Kidney (tissue), 14 donors: ENCODE measurements around the gene CNDP1. TPM values are rescaled to one million over a fixed set of nuclear protein-coding genes. Genes with fewer than 3 reads are reported as not detected.

Source experiments
- DNase-seq, 5 donors: peaks; one replicate each; pipeline ENCODE4 v3.0.0-alpha.2; 2013 to 2020
- FAIRE-seq: peaks from 2 replicates; lab custom pipeline; 2012; peaks lifted over from hg19 to GRCh38; lab: Jason Lieb, UNC
- H3K27ac ChIP-seq, 2 donors: one replicate each; pipeline ENCODE4 v1.7.0; 2013; ENCODE audit warnings: low read depth in 2 of 2, low read length in 2 of 2, inconsistent platforms in 1 of 2
- H3K27me3 ChIP-seq: one replicate; pipeline ENCODE4 v1.7.1; 2013; ENCODE audit warnings: low read length, inconsistent platforms; ENCODE audit not compliant: control insufficient read depth, insufficient read depth
- H3K36me3 ChIP-seq, 3 donors: one replicate each; pipeline versions ENCODE4 v1.7.0 to v1.7.1; 2013; ENCODE audit warnings: low read length in 3 of 3, control low read depth in 1 of 3, inconsistent platforms in 1 of 3; ENCODE audit not compliant: insufficient read depth in 3 of 3, control insufficient read depth in 2 of 3
- H3K4me1 ChIP-seq, 3 donors: one replicate each; pipeline versions ENCODE4 v1.7.0 to v1.7.1; 2013; ENCODE audit warnings: low read length in 3 of 3, inconsistent platforms in 1 of 3, low read depth in 1 of 3; ENCODE audit not compliant: control insufficient read depth in 2 of 3, insufficient read depth in 2 of 3
- H3K4me3 ChIP-seq, 3 donors: one replicate each; pipeline versions ENCODE4 v1.7.0 to v1.8.1; 2013; ENCODE audit warnings: low read length in 3 of 3, control low read depth in 1 of 3, inconsistent platforms in 1 of 3
- H3K9ac ChIP-seq, 3 donors: one replicate each; pipeline versions ENCODE4 v1.7.0 to v1.7.1; 2013; ENCODE audit warnings: low read length in 3 of 3, control low read depth in 1 of 3, inconsistent platforms in 1 of 3
- H3K9me3 ChIP-seq, 3 donors: one replicate each; pipeline versions ENCODE4 v1.7.0 to v1.7.1; 2013; ENCODE audit warnings: low read length in 3 of 3, control low read depth in 1 of 3, inconsistent platforms in 1 of 3; ENCODE audit not compliant: control insufficient read depth in 2 of 3, insufficient read depth in 1 of 3
- intact Hi-C: fragments of 100-400 bp; cut with DNase I; formaldehyde crosslinking; loops from one replicate; pipeline ENCODE4 v1.11.1; 2022
- polyA plus RNA-seq: library from polyadenylated mRNA; stranded (reverse); fragments of 350-450 nt; fragmentation: Illumina TruSeq; extraction: RNeasy Lipid Tissue Mini Kit (QIAGEN cat#74804); gene quantifications from one replicate; pipeline ENCODE4 v1.2.3, GENCODE V29; 2014; ENCODE audit warnings: low read depth, low replicate concordance; ENCODE audit not compliant: insufficient read depth
- total RNA-seq: library from RNA; stranded (reverse); fragmentation: NEBNext Ultra II Directional; extraction: Animal tissue kit (Norgen Biotek cat#: 25700); gene quantifications from one replicate; pipeline ENCODE4 v1.2.1, GENCODE V29; 2021
- TF ChIP-seq, protein P1 (sequence below): IDR thresholded peaks from 3 replicates; pipeline ENCODE4 v1.5.1; 2012; ENCODE audit warnings: mild to moderate bottlenecking, moderate library complexity, borderline replicate concordance; ENCODE audit not compliant: insufficient read depth; ENCODE audit errors: extremely low read depth
- donor health status: control.
- donor health status: control.
- donor health status: control.
- donor health status: control.
- donor health status: control.
- donor health status: DM: yes; HTN: yes; CAD: no.
- donor health status: Normal renal cell carcinoma (clear cell type).

The CNDP1 gene
- total and polyA plus RNA-seq, 2 donors from 2014 or later = 1.4 to 2.9 TPM

DNA sequence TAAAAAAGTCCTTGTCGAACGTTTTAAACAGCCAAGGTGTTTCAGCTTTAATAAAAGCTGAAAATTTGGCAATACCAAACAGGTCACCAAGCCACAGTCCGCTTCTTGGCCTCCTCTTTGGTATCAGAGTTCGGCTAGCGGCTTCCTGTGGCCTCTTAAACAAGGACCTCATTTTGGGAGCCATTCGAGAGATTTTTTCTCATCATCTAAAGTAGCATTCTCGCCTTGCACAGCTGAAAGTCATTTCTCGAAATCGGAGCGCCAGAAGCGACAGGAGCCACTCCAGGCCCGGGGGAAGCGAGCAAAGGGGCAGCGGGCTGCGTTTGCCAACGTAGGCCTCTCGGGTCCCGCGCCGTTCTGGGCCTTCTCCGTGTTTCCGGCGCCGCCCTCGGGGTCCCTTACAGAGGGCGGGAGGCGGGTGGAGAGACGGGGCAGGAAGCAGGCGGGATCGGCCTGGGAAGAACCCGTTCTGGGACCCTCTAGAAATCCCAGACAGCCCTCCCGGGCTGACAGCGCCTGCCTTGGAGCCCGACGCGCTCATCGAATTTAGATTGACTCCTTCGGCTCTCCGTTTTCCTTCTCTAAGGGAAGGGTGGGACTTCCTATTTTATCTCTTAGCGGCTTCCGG lies 62.8 kb downstream of the CNDP1 start:
- H3K27me3 ChIP-seq = no peaks in the 10 kb centered on the region
- intact Hi-C loops = no loop called here
- no peak for FAIRE-seq
- peak overlapping the region; percentile 83 to 95 (median 95) for H3K4me3 ChIP-seq
- H3K27ac ChIP-seq = peak overlapping the region; percentile 95 to 99
- H3K4me1 ChIP-seq = peaks cover 3 to 9% (median 9%) of the 10 kb centered on the region in 3 donors
- no peaks in the 10 kb centered on the region for H3K9me3 ChIP-seq
- peak overlapping the region; percentile 88 to 98 (median 93) for H3K9ac ChIP-seq
- H3K36me3 ChIP-seq = no peaks in the 10 kb centered on the region
- TF ChIP-seq, protein P1, sequence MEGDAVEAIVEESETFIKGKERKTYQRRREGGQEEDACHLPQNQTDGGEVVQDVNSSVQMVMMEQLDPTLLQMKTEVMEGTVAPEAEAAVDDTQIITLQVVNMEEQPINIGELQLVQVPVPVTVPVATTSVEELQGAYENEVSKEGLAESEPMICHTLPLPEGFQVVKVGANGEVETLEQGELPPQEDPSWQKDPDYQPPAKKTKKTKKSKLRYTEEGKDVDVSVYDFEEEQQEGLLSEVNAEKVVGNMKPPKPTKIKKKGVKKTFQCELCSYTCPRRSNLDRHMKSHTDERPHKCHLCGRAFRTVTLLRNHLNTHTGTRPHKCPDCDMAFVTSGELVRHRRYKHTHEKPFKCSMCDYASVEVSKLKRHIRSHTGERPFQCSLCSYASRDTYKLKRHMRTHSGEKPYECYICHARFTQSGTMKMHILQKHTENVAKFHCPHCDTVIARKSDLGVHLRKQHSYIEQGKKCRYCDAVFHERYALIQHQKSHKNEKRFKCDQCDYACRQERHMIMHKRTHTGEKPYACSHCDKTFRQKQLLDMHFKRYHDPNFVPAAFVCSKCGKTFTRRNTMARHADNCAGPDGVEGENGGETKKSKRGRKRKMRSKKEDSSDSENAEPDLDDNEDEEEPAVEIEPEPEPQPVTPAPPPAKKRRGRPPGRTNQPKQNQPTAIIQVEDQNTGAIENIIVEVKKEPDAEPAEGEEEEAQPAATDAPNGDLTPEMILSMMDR = no peak
- DNase-seq = peak in 4 of 5 donors; percentile 77 to 88 (median 84)

DNA sequence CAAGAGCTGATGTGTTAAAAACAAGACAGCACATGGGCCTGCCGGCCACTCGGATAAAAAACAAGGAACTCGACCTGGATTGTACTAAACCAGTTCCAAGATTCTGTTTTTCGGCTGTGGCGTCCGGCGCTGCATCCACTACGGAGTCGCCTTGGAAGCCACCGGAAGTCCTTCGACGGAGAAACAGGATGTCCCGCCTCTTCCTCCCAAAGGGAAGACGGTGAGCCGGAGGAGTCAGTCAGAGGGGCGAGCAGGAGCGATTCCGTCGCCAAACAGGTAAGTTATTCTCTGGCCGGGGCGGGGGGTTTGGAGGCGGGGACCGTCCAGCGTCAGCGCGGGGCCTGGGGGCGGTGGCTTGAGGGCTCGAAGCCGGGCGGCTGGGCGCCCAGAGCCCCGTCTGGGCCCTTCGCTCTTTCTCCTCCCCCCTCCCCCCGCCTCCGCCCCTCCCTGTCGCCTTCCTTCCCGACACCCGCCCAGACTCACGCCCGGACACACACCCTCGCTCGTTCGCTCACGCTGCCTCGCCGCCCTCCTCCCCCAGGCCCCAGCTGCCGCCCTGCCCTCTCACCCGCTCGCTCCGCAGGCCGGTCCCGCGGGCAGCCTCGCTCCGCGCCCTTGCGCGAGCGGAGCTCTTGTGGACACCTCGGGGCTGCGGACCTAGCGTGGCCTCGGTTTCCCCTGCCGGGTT lies 63.5 kb downstream of the CNDP1 start, which contains the start of gene ZNF407:
TSS of gene ZNF407 (plus strand) at position 209 of the 688 bp plus-strand sequence. CDS start 33,150 bp downstream, outside the sequence.
- Histone ChIP-seq H3K27ac (peak within 1 kb of the TSS; percentile 95 to 99), H3K4me3 (peak within 1 kb of the TSS; percentile 83 to 95 (median 95)), H3K36me3 (no peaks in the 10 kb centered on the region), H3K9ac (peak within 1 kb of the TSS; percentile 88 to 98 (median 93)), H3K27me3 (no peaks in the 10 kb centered on the region), H3K4me1 (peaks cover 3 to 9% (median 9%) of the 10 kb centered on the region in 3 donors), H3K9me3 (no peaks in the 10 kb centered on the region)
- DNase-seq (peak; percentile 95 to 98 (median 96)), FAIRE-seq (no peak)
- intact Hi-C loops = no loop called here
- TF ChIP-seq, protein P1 = no peak

DNA sequence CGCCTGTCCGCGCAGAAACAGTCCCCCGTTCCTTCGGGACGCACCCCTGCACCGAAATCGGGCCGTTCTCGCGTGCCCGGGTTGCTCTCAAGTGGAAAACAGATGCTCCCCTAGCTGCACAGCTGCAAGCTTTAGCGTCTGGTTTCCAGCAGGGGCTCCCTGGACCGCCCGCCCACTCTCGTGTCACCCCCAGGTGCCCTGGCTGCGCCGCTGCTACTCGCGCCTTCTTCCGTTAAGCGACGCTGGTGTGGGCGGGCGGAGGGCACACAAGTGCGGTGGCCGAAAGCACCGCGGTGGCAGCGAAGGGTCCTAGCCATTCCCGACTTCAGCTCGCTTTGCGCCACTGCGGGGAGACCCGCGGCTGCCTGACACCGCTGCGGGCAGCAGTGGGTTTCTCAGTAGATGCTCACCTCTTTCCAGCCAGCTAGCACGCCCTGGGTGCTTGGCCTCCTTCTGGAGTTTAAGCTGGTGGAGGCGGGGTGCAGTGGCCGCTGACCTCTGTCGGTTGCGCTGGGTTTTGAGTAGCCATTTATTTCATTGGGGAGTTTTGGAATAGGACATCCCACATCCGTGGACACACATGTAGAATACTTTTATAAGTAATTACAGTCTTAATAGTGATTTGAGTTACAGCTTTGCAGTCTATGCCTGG lies 64.2 kb downstream of the CNDP1 start:
- DNase-seq (peak; percentile 80 to 88 (median 85)), FAIRE-seq (no peak)
- peak overlapping the region; percentile 71 to 83 (median 82) for H3K4me3 ChIP-seq
- H3K36me3 ChIP-seq = no peaks in the 10 kb centered on the region
- H3K4me1 ChIP-seq = peaks cover 3 to 9% (median 9%) of the 10 kb centered on the region in 3 donors
- intact Hi-C loops = no loop called here
- H3K27me3 ChIP-seq = no peaks in the 10 kb centered on the region
- TF ChIP-seq, protein P1 = no peak
- H3K9me3 ChIP-seq = no peaks in the 10 kb centered on the region
- peak overlapping the region; percentile 95 to 99 for H3K27ac ChIP-seq
- peak overlapping the region; percentile 45 to 98 (median 80) for H3K9ac ChIP-seq
